Central memory CD8-positive, alpha-beta T cell (primary cell): ENCODE data around the gene OGFOD3.

Experiments used
- ATAC-seq: fragments of 150-1000 bp; cut with Tn5 transposase; replicated peaks from 2 replicates; pipeline ENCODE4 v1.10.0; 2022; ENCODE audit warnings: mild to moderate bottlenecking, moderate FRiP score, moderate number of reproducible peaks; ENCODE audit not compliant: poor library complexity, severe bottlenecking; ENCODE audit errors: extremely low read depth
- DNase-seq, 2 donors: peaks; one replicate each; pipeline ENCODE4 v3.0.0; 2021; ENCODE audit warnings: low spot score in 2 of 2
- H3K27ac Mint-ChIP-seq: one replicate; pipeline ENCODE4 v1.8.0; 2022; ENCODE audit warnings: low read depth, mild to moderate bottlenecking, moderate library complexity, mixed read lengths
- H3K27me3 Mint-ChIP-seq: one replicate; pipeline ENCODE4 v1.8.0; 2022; ENCODE audit warnings: mixed read lengths
- H3K36me3 Mint-ChIP-seq: one replicate; pipeline ENCODE4 v1.8.0; 2022; ENCODE audit warnings: mild to moderate bottlenecking, moderate library complexity, mixed read lengths; ENCODE audit not compliant: insufficient read depth
- H3K4me1 Mint-ChIP-seq: one replicate; pipeline ENCODE4 v1.8.0; 2022; ENCODE audit warnings: mixed read lengths
- H3K4me3 Mint-ChIP-seq: one replicate; pipeline ENCODE4 v1.8.0; 2022; ENCODE audit warnings: mild to moderate bottlenecking, moderate library complexity, mixed read lengths
- H3K9me3 Mint-ChIP-seq: one replicate; pipeline ENCODE4 v1.8.0; 2022; ENCODE audit warnings: mixed read lengths

OGFOD3 gene

GRCh38 chr17:82435601-82436583 lies 17.5 kb upstream of the OGFOD3 start:
- Mint-ChIP-seq H3K4me1 (peaks cover 5% of the 10 kb centered on the region), H3K36me3 (peaks cover 4% of the 10 kb centered on the region), H3K9me3 (no peaks in the 10 kb centered on the region), H3K4me3 (no peak overlapping the region), H3K27me3 (no peaks in the 10 kb centered on the region), H3K27ac (peak overlapping the region; percentile 51)
- DNase-seq (no peak), ATAC-seq (no peak)

DNA sequence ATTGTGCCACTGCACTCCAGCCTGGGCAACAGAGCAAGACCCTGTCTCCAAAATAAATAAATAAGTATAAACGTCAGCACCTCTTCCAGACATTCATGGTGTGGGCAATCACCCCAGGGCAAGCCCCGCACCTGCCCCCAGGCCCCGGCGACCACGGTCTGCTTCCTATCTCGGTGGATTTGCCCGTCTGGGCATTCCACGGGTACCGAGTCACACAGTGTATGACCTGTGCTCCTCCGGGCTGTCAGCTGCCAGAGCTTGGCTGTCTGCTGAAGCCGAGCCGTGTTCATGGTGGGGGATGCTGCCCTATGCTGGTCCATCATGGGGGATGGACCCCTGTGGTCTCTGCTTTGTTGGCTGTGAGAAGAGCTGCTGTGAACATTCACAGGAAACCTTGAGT lies 16.7 kb upstream of the OGFOD3 start:
- peaks cover 7% of the 10 kb centered on the region for H3K4me1 Mint-ChIP-seq
- H3K27me3 Mint-ChIP-seq: no peaks in the 10 kb centered on the region
- H3K4me3 Mint-ChIP-seq: no peak overlapping the region
- H3K36me3 Mint-ChIP-seq: peaks cover 4% of the 10 kb centered on the region
- H3K9me3 Mint-ChIP-seq: no peaks in the 10 kb centered on the region
- no peak for ATAC-seq
- H3K27ac Mint-ChIP-seq: no peak overlapping the region
- DNase-seq: no peak

DNA sequence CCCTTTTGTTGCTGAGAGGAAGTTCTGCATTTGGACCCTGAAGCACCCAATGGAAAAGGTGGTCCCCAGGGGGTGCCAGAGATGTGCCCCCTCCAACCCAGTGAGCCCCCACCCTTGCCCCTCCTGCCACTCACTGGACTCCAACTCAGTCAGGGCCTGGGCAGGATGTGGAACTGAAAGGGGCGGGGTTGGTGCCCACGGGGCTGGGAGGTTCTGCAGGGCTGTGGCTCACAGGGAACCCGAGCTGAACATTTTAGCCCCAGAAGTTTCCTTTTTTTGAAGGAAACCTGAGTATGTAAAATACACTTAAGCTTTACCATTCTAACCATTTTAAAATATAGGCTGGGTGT lies 15.8 kb upstream of the OGFOD3 start:
- H3K36me3 Mint-ChIP-seq: peaks cover 4% of the 10 kb centered on the region
- H3K4me1 Mint-ChIP-seq: peaks cover 16% of the 10 kb centered on the region
- no peak overlapping the region for H3K27ac Mint-ChIP-seq
- H3K9me3 Mint-ChIP-seq: no peaks in the 10 kb centered on the region
- ATAC-seq (peak; percentile 67), DNase-seq (no peak)
- no peaks in the 10 kb centered on the region for H3K27me3 Mint-ChIP-seq
- no peak overlapping the region for H3K4me3 Mint-ChIP-seq

DNA sequence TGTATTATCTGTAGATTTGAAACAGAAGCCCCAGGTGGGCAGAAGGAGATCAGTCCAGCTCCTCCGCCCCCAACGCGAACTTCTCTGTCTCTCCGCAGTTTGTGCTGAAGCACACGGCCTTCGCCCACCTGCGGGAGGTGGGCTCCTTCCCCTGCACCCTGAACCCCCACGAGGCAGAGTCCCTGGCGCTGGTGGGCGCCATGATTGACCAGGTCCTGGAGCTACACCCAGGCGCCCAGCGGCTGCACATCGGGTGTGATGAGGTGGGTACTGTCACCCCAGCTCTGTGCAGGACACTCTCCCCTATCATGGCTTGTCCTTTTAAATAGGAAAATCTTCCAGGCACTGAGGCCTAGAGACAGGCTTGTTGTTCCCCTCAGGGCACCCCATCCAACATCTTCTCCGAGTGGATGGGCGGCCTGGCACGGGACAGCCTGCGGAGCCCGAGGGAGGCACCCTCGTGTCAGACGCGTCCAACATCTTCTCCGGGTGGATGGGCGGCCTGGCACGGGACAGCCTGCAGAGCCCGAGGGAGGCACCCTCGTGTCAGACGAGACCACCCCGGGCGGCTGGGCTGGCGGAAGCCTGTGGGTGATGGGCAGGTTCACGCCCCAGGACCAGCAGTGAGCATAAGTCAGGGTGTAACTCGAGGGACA lies 15.3 kb upstream of the OGFOD3 start:
- ATAC-seq: no peak
- no peak for DNase-seq
- Mint-ChIP-seq H3K27me3 (no peaks in the 10 kb centered on the region), H3K4me1 (peaks cover 16% of the 10 kb centered on the region), H3K9me3 (no peaks in the 10 kb centered on the region), H3K36me3 (peaks cover 4% of the 10 kb centered on the region), H3K4me3 (no peak overlapping the region), H3K27ac (no peak overlapping the region)

- H3K27ac Mint-ChIP-seq: no peak overlapping the region
- no peak overlapping the region for H3K4me3 Mint-ChIP-seq
- H3K27me3 Mint-ChIP-seq: no peaks in the 10 kb centered on the region
- H3K9me3 Mint-ChIP-seq: no peaks in the 10 kb centered on the region
- no peak for DNase-seq
- peaks cover 16% of the 10 kb centered on the region for H3K4me1 Mint-ChIP-seq
- H3K36me3 Mint-ChIP-seq: no peaks in the 10 kb centered on the region
- no peak for ATAC-seq
Measured at GRCh38 chr17:82432017-82432416, 13.6 kb upstream of the OGFOD3 start.

DNA sequence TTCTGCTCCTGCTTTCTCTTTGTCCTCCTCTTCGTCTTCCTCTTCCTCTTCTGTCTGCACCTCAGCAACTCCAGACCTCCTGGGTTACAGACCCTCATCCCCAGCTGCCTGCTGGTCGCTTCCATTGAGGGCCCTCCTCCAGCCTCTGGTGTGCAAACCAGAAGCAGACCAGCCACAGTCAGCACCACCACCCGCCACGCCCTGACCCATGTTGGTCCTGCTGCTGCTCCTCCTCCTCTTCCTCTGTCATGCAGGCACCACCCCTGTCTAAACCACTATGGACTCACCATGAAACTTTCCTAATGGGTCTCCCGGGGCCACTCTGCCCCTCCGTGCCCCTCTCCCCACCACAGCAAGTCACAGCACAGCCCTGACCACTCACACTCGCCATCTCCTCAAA lies 11.4 kb upstream of the OGFOD3 start:
- H3K9me3 Mint-ChIP-seq: no peaks in the 10 kb centered on the region
- H3K4me3 Mint-ChIP-seq: no peak overlapping the region
- ATAC-seq (no peak), DNase-seq (no peak)
- peak overlapping the region; percentile 1 for H3K27ac Mint-ChIP-seq
- H3K4me1 Mint-ChIP-seq: peaks cover 17% of the 10 kb centered on the region
- peaks cover 4% of the 10 kb centered on the region for H3K36me3 Mint-ChIP-seq
- H3K27me3 Mint-ChIP-seq: no peaks in the 10 kb centered on the region

DNA sequence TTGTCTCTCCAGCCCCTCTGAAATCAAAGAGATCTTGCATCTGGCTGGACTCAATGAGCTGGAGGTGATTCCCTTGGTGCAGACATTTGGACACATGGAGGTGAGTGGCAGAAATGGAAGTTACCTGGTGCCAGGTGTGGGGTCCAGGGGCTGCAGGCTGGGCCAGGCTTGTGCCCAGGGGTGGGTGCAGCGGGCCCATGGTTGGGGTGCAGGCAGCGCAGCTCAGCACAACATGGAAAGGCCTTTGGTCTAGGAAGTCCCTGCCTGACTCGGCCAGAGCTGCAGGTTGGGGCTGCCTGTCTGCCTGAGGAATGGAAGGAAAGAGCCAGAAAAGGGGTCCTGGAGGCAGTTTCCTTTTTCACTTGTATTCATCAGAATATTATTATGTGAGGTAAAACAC lies 10.2 kb upstream of the OGFOD3 start:
- Mint-ChIP-seq H3K9me3 (no peaks in the 10 kb centered on the region), H3K4me3 (no peak overlapping the region), H3K4me1 (peaks cover 18% of the 10 kb centered on the region), H3K27ac (no peak overlapping the region), H3K36me3 (peaks cover 4% of the 10 kb centered on the region), H3K27me3 (no peaks in the 10 kb centered on the region)
- ATAC-seq (no peak), DNase-seq (no peak)

GRCh38 chr17:82424863-82425159 lies 6.4 kb upstream of the OGFOD3 start:
- ATAC-seq: no peak
- no peaks in the 10 kb centered on the region for H3K9me3 Mint-ChIP-seq
- no peak for DNase-seq
- H3K4me1 Mint-ChIP-seq: peaks cover 18% of the 10 kb centered on the region
- peak overlapping the region; percentile 69 for H3K27ac Mint-ChIP-seq
- H3K27me3 Mint-ChIP-seq: no peaks in the 10 kb centered on the region
- H3K36me3 Mint-ChIP-seq: peaks cover 19% of the 10 kb centered on the region
- H3K4me3 Mint-ChIP-seq: no peak overlapping the region

DNA sequence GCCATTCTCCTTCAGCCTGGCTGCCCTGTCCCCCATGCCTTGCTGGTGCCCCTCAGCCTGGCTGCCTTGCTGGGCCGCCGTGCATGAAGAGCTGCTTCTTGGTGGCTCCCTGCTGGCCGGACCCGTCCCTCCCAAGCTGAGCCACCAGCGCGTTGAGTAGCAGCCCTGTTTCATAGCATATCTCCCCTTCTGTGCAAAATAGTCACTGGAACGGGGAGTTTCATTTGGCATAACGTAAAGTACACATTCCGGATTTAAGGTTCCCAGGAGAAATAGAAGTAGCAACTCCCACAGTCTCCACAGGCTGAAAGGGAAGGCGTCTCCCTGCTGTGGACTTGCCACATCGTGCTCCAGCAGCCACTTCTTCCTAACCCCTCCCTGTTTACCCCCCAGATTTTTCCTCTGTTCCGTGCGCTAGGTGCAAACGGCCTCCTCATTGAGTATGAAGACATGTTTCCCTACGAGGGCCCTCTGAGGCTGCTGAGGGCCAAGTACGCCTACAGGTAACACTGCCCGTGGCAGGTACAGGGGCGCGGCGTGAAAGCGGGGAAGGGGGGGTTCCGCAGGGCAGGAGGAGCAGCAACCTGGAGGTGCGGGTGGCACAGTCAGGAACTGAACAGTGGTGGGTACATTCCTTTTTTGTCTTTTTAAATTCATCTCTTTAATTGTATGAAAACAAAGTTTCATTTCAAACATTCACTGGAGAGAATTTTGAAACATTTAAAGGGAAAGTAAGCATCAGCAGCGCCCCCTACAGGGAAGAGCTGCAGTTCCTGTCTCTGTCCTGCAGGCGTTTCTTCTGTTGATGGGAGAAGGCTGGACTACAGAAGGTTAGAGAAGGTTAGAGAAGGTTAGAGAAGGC lies 5.8 kb upstream of the OGFOD3 start:
- ATAC-seq (no peak), DNase-seq (peak; percentile 33 to 43)
- Mint-ChIP-seq H3K4me3 (no peak overlapping the region), H3K36me3 (peaks cover 21% of the 10 kb centered on the region), H3K27me3 (no peaks in the 10 kb centered on the region), H3K4me1 (peaks cover 14% of the 10 kb centered on the region), H3K9me3 (no peaks in the 10 kb centered on the region), H3K27ac (peak overlapping the region; percentile 69)

GRCh38 chr17:82419540-82419939 lies 1.2 kb upstream of the OGFOD3 start:
- peaks cover 22% of the 10 kb centered on the region for H3K36me3 Mint-ChIP-seq
- no peaks in the 10 kb centered on the region for H3K9me3 Mint-ChIP-seq
- H3K27me3 Mint-ChIP-seq: no peaks in the 10 kb centered on the region
- peaks cover 27% of the 10 kb centered on the region for H3K4me1 Mint-ChIP-seq
- peak overlapping the region; percentile 68 for H3K4me3 Mint-ChIP-seq
- ATAC-seq: no peak
- DNase-seq: no peak
- peak overlapping the region; percentile 49 for H3K27ac Mint-ChIP-seq

- H3K36me3 Mint-ChIP-seq: peaks cover 17% of the 10 kb centered on the region
- no peak for DNase-seq
- peaks cover 28% of the 10 kb centered on the region for H3K4me1 Mint-ChIP-seq
- H3K4me3 Mint-ChIP-seq: no peak overlapping the region
- ATAC-seq: no peak
- H3K9me3 Mint-ChIP-seq: no peaks in the 10 kb centered on the region
- no peak overlapping the region for H3K27ac Mint-ChIP-seq
- H3K27me3 Mint-ChIP-seq: no peaks in the 10 kb centered on the region
Measured at GRCh38 chr17:82416771-82417170, 1.6 kb downstream of the OGFOD3 start.

GRCh38 chr17:82416264-82416663 lies 2.1 kb downstream of the OGFOD3 start:
- H3K36me3 Mint-ChIP-seq: peaks cover 16% of the 10 kb centered on the region

More at GRCh38 chr17:82416264-82416663, 2.1 kb downstream of the OGFOD3 start:
- no peaks in the 10 kb centered on the region for H3K27me3 Mint-ChIP-seq
- DNase-seq: no peak
- H3K4me3 Mint-ChIP-seq: no peak overlapping the region
- ATAC-seq: no peak
- no peaks in the 10 kb centered on the region for H3K9me3 Mint-ChIP-seq
- H3K27ac Mint-ChIP-seq: no peak overlapping the region
- peaks cover 28% of the 10 kb centered on the region for H3K4me1 Mint-ChIP-seq
